H4 (cell line): ENCODE results near the gene SLC19A1. TPM values are rescaled to one million over a fixed set of nuclear protein-coding genes. Genes with fewer than 3 reads are reported as not detected.
"Not testable (repeated sequence)": the region's sequence is repeated elsewhere in the genome, so short reads cannot be mapped to it uniquely, and the experiment has no call there.

ENCODE experiments used
- DNase-seq: peaks from one replicate; pipeline ENCODE4 v3.0.0-alpha.2; 2015; ENCODE audit warnings: low spot score
- total RNA-seq: library from RNA; depleted of rRNA; stranded (reverse); fragments of >200 nt; shearing (Covaris generic); gene quantifications from 2 replicates; pipeline ENCODE4 v1.2.3, GENCODE V29; 2014

The SLC19A1 gene
- total RNA-seq, 1 experiment from 2014 or later, result 16.3 TPM

GRCh38 chr21:45533361-45533845 is 8.8 kb downstream of the SLC19A1 start:
- no peak for DNase-seq

GRCh38 chr21:45532826-45533360 is 9.3 kb downstream of the SLC19A1 start:
- no peak for DNase-seq

GRCh38 chr21:45531393-45532215 is 10.6 kb downstream of the SLC19A1 start:
- DNase-seq, result no peak

GRCh38 chr21:45531114-45531392 is 11.2 kb downstream of the SLC19A1 start:
- DNase-seq, result not testable (repeated sequence)

GRCh38 chr21:45530423-45531113 is 11.7 kb downstream of the SLC19A1 start:
- DNase-seq, result no peak

- DNase-seq, result no peak
These were observed 12.3 kb downstream of the SLC19A1 start for GRCh38 chr21:45529785-45530422.

GRCh38 chr21:45528981-45529784 is 13.1 kb downstream of the SLC19A1 start:
- no peak for DNase-seq

- DNase-seq, result no peak
These were observed 14.1 kb downstream of the SLC19A1 start for GRCh38 chr21:45528028-45528705.

GRCh38 chr21:45527151-45527999 is 14.9 kb downstream of the SLC19A1 start:
- not testable (repeated sequence) for DNase-seq

GRCh38 chr21:45525910-45526306 is 16.3 kb downstream of the SLC19A1 start:
- no peak for DNase-seq

GRCh38 chr21:45525153-45525909 is 16.9 kb downstream of the SLC19A1 start:
- no peak for DNase-seq

GRCh38 chr21:45524756-45525152 is 17.5 kb downstream of the SLC19A1 start:
- DNase-seq, result no peak

- no peak for DNase-seq
These were observed 18.7 kb downstream of the SLC19A1 start for GRCh38 chr21:45523411-45524101.

- no peak for DNase-seq
These were observed 19.3 kb downstream of the SLC19A1 start for GRCh38 chr21:45522986-45523385.

- DNase-seq, result no peak
These were observed 19.9 kb downstream of the SLC19A1 start for GRCh38 chr21:45522381-45522780.

GRCh38 chr21:45521241-45521640 is 21.0 kb downstream of the SLC19A1 start:
- DNase-seq, result no peak

- DNase-seq, result no peak
These were observed 23.1 kb downstream of the SLC19A1 start for GRCh38 chr21:45519182-45519581.

- no peak for DNase-seq
These were observed 23.5 kb downstream of the SLC19A1 start for GRCh38 chr21:45518742-45519141.
